A673 (cell line): ENCODE results near the gene PSMD11. TPM values are rescaled to one million over a fixed set of nuclear protein-coding genes. Genes with fewer than 3 reads are reported as not detected.

ENCODE experiments used
- BruUV-seq: library from RNA; stranded (reverse); fragments of 400-500 nt; replicated peaks from 2 replicates; lab custom pipeline; 2021; lab: Mats Ljungman, UMichigan
- CTCF ChIA-PET: fragments of 300-600 bp; sonication (Branson Sonifier 250); formaldehyde crosslinking; loops from one replicate; lab custom pipeline; 2022; ENCODE audit warnings: antibody characterized with exemption; lab: Charles Lee
- POLR2A ChIA-PET: fragments of 300-600 bp; sonication (Branson Sonifier 250); formaldehyde crosslinking; loops from one replicate; lab custom pipeline; 2022; ENCODE audit warnings: antibody characterized with exemption; ENCODE audit not compliant: low non-redundant PET; lab: Charles Lee
- DNase-seq: peaks from one replicate; pipeline ENCODE4 v3.0.0-alpha.2; 2015; ENCODE audit warnings: low spot score
- H3K27ac ChIP-seq: fragments of 200-600 bp; sonication (generic); 2 replicates; pipeline ENCODE4 v1.5.1; 2016; ENCODE audit warnings: mixed run types, low read depth, mild to moderate bottlenecking, mixed read lengths, antibody characterized with exemption, low read length; ENCODE audit not compliant: poor library complexity, severe bottlenecking
- H3K27me3 ChIP-seq: fragments of 200-600 bp; sonication (generic); replicated peaks from 2 replicates; pipeline ENCODE4 v1.6.1; 2017; ENCODE audit warnings: mixed run types, low read depth, mild to moderate bottlenecking, mixed read lengths, antibody characterized with exemption, low read length; ENCODE audit not compliant: insufficient read depth, poor library complexity
- H3K36me3 ChIP-seq: fragments of 200-600 bp; sonication (generic); 2 replicates; pipeline ENCODE4 v1.6.1; 2016; ENCODE audit warnings: mixed run types, mild to moderate bottlenecking, mixed read lengths, antibody characterized with exemption, low read length; ENCODE audit not compliant: insufficient read depth, poor library complexity, severe bottlenecking
- H3K4me1 ChIP-seq: fragments of 200-600 bp; sonication (generic); 2 replicates; pipeline ENCODE4 v1.6.1; 2017; ENCODE audit warnings: mixed run types, mild to moderate bottlenecking, mixed read lengths, antibody characterized with exemption, low read length; ENCODE audit not compliant: insufficient read depth, poor library complexity, severe bottlenecking
- H3K4me3 ChIP-seq: fragments of 200-600 bp; sonication (generic); 2 replicates; pipeline ENCODE4 v1.5.1; 2016; ENCODE audit warnings: low read depth, mixed run types, mild to moderate bottlenecking, mixed read lengths, low read length; ENCODE audit not compliant: poor library complexity, severe bottlenecking
- H3K9me3 ChIP-seq: fragments of 200-600 bp; sonication (generic); 2 replicates; pipeline ENCODE4 v1.6.1; 2016; ENCODE audit warnings: mixed run types, low read depth, mild to moderate bottlenecking, mixed read lengths, antibody characterized with exemption, low read length; ENCODE audit not compliant: poor library complexity, severe bottlenecking
- EZH2 ChIP-seq: fragments of 200-600 bp; sonication (generic); IDR thresholded peaks from 2 replicates; pipeline ENCODE4 v1.6.1; 2017; ENCODE audit warnings: borderline replicate concordance, low read depth, mild to moderate bottlenecking, mixed read lengths, antibody characterized with exemption, low read length; ENCODE audit not compliant: poor library complexity, severe bottlenecking
- intact Hi-C: fragments of 100-400 bp; cut with micrococcal nuclease; formaldehyde crosslinking; loops from one replicate; pipeline ENCODE4 v1.10.0; 2022; ENCODE audit not compliant: unreplicated experiment
- total RNA-seq: library from RNA; stranded (reverse); gene quantifications from 2 replicates; pipeline ENCODE4 v1.2.3, GENCODE V29; 2021
- TF ChIP-seq, protein P1 (sequence below): fragments of 300-800, 200-600 bp; sonication (generic); conservative IDR thresholded peaks from 2 replicates; pipeline ENCODE4 v1.5.1; 2017; ENCODE audit warnings: low read depth, mild to moderate bottlenecking, antibody characterized with exemption, low read length, moderate library complexity, mixed read lengths

The PSMD11 gene
- total RNA-seq, 1 experiment from 2014 or later, result 195 TPM

DNA sequence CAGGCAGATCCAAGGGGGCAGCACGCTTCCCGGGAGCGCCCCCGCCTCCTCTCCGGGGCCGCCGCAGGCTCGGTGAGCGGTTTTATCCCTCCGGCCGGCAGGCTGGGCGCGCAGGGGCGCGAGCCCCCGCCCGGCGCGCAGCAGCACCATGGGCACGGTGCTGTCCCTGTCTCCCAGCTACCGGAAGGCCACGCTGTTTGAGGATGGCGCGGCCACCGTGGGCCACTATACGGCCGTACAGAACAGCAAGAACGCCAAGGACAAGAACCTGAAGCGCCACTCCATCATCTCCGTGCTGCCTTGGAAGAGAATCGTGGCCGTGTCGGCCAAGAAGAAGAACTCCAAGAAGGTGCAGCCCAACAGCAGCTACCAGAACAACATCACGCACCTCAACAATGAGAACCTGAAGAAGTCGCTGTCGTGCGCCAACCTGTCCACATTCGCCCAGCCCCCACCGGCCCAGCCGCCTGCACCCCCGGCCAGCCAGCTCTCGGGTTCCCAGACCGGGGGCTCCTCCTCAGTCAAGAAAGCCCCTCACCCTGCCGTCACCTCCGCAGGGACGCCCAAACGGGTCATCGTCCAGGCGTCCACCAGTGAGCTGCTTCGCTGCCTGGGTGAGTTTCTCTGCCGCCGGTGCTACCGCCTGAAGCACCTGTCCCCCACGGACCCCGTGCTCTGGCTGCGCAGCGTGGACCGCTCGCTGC lies 43.3 kb downstream of the PSMD11 start:
- Histone ChIP-seq H3K4me1 (peaks cover 11% of the 10 kb centered on the region), H3K27ac (no peak overlapping the region), H3K4me3 (peak overlapping the region; percentile 51), H3K9me3 (no peaks in the 10 kb centered on the region), H3K36me3 (no peaks in the 10 kb centered on the region), H3K27me3 (no peaks in the 10 kb centered on the region)
- CTCF ChIA-PET, result interaction anchor here (1.4 kb wide), 1 partner anchor 43 kb away, joined by 4 read pairs; the partner anchor contains the start of gene PSMD11
- TF ChIP-seq, protein P1, sequence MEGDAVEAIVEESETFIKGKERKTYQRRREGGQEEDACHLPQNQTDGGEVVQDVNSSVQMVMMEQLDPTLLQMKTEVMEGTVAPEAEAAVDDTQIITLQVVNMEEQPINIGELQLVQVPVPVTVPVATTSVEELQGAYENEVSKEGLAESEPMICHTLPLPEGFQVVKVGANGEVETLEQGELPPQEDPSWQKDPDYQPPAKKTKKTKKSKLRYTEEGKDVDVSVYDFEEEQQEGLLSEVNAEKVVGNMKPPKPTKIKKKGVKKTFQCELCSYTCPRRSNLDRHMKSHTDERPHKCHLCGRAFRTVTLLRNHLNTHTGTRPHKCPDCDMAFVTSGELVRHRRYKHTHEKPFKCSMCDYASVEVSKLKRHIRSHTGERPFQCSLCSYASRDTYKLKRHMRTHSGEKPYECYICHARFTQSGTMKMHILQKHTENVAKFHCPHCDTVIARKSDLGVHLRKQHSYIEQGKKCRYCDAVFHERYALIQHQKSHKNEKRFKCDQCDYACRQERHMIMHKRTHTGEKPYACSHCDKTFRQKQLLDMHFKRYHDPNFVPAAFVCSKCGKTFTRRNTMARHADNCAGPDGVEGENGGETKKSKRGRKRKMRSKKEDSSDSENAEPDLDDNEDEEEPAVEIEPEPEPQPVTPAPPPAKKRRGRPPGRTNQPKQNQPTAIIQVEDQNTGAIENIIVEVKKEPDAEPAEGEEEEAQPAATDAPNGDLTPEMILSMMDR, result no peak
- no peak for TF ChIP-seq EZH2
- DNase-seq, result no peak
- POLR2A ChIA-PET, result no interaction called here
- intact Hi-C loops, result no loop called here
- BruUV-seq, result TSS peak; percentile 15

DNA sequence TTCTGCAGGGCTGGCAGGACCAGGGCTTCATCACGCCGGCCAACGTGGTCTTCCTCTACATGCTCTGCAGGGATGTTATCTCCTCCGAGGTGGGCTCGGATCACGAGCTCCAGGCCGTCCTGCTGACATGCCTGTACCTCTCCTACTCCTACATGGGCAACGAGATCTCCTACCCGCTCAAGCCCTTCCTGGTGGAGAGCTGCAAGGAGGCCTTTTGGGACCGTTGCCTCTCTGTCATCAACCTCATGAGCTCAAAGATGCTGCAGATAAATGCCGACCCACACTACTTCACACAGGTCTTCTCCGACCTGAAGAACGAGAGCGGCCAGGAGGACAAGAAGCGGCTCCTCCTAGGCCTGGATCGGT lies 43.9 kb downstream of the PSMD11 start:
- ChIA-PET CTCF (no interaction called here), POLR2A (no interaction called here)
- no peak for TF ChIP-seq EZH2
- TF ChIP-seq, protein P1, result no peak
- Histone ChIP-seq H3K27me3 (no peaks in the 10 kb centered on the region), H3K27ac (no peak overlapping the region), H3K4me1 (peaks cover 10% of the 10 kb centered on the region), H3K4me3 (peak overlapping the region; percentile 51), H3K9me3 (no peaks in the 10 kb centered on the region), H3K36me3 (no peaks in the 10 kb centered on the region)
- no peak for DNase-seq
- intact Hi-C loops, result no loop called here
- BruUV-seq, result no TSS peak

GRCh38 chr17:32488604-32489180 lies 44.4 kb downstream of the PSMD11 start:
- intact Hi-C loops, result no loop called here
- Histone ChIP-seq H3K36me3 (no peaks in the 10 kb centered on the region), H3K9me3 (no peaks in the 10 kb centered on the region), H3K27me3 (no peaks in the 10 kb centered on the region), H3K4me1 (peaks cover 5% of the 10 kb centered on the region), H3K27ac (no peak overlapping the region), H3K4me3 (no peak overlapping the region)
- TF ChIP-seq EZH2, result no peak
- TF ChIP-seq, protein P1, result no peak
- DNase-seq, result no peak
- BruUV-seq, result no TSS peak
- ChIA-PET CTCF (no interaction called here), POLR2A (no interaction called here)
